Endometrial microvascular endothelial cells (primary cell): ENCODE measurements around the gene AMBP. TPM values are rescaled to one million over a fixed set of nuclear protein-coding genes. Genes with fewer than 3 reads are reported as not detected.

Experiments
- in situ Hi-C: cut with HindIII; loops from 2 replicates; pipeline ENCODE4 v1.10.0; 2017; ENCODE audit warnings: low sequenced_read_pairs, low pct_unique_long_range_greater_than_20kb; ENCODE audit errors: inconsistent ontology term
- total RNA-seq: library from RNA; depleted of rRNA; stranded (reverse); fragments of >200 nt; gene quantifications from one replicate; pipeline ENCODE4 v1.2.3, GENCODE V29; 2015; ENCODE audit errors: inconsistent ontology term

AMBP gene
- total RNA-seq, 1 donor from 2014 or later = not detected

DNA sequence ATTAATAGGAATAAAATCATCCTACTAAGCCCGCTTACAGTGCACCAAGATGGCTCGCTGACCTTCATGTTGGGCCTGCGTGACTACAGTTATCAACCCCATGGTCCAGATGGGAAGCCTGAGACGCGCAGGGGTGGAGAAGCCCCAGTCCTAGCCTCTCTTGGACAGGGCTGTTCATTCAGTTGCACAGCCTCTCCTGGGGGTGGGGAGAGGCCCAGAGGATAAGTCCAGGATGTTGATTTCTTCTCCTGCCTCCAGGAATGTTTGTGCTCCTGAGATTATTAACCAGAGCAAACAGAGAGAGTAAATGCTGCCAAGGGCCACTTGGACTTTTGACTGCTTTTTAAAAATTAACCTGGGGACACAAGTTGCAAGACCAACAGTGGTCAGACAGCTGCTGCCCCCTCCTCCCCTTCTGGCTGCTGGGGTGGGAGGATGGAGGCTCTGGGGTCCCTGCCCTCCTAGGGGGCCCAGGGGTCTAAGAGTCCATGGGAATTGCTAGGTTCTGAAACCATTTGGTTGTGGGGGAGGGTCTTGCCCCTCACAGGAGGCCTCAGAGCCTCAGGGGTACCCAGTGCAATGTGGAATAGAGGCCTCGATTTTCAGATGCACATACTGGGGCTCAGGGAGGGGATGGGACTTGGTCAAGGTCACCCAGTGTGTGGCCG is 2.8 kb upstream of the AMBP start:
- in situ Hi-C loops = no loop called here

DNA sequence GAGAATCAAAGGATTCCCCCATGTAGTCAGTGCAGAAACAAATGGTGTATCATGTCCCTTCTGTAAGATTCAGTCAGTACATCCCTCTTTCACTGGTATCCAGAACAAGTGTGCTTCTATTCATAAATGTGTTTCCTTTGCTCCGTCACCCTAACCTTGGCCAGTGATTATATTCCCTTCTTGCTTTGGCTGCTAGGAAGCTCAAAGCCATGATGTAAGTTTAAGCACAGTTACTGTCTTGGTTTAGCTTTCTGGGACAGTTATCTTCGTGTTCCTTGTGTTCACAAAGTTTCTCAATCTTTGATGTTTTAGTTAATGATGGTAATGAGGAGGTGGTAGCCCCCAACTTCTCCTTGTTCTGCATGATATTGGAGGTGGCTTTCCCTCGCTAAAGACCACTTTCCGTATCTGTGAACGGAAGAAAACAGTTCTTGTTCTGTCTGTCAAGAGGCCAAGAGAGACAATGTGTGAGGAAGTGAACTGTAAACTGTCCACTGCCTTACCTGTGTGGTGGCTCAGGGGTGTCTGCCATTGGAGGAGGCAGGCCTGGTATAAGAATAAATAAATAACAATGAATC is 2.2 kb upstream of the AMBP start:
- in situ Hi-C loops = no loop called here

DNA sequence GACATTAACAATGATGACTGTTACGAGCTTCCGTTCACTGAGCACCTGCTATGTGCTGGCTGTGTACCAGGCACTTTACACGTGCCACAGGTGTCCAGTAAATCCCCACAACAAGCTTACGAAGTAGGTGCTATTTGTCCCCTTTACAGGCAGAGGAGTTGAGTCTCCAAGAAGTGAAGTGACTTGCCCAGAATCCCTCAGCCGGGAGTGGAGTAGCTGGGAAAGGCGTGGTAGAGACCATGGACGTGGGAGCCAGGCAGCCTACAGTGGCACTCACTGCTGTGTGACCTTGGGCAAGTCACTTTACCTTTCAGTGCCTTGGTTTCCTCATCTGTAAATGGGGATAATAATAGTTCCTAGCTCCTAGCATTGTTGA is 669 bp upstream of the AMBP start:
- in situ Hi-C loops = no loop called here

DNA sequence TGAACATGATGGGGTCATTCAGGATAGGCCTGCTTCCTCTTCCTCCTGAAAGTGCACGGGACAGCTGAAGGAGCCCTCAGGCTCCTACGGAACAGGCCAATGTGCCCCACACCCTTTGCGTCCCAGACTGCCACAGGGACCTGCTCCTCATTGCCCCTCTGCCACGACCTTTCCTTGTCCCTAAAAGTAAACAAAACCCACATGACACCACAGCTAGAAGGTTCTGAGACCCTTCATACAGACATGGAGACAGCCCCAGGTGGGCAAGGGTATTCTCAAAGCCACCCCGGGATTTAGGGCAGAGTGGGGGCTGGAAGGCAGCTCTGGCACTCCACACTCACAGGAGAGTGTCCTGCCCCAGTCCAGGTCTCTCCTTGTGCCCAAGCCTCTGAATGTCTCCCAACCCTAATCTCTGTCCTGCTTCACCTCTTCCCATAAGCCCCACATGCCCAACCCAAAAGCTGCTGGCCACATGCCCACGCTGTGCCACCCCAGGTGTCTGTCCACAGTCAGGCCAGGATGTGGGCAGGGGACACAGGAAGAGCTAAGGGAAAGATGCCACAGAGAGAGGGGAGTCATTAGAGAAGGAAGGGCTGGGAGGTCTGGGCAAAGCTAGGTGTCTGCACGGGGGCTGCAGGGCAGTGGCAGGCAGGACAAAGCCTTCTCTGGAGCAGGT is 800 bp downstream of the AMBP start:
- in situ Hi-C loops = no loop called here

DNA sequence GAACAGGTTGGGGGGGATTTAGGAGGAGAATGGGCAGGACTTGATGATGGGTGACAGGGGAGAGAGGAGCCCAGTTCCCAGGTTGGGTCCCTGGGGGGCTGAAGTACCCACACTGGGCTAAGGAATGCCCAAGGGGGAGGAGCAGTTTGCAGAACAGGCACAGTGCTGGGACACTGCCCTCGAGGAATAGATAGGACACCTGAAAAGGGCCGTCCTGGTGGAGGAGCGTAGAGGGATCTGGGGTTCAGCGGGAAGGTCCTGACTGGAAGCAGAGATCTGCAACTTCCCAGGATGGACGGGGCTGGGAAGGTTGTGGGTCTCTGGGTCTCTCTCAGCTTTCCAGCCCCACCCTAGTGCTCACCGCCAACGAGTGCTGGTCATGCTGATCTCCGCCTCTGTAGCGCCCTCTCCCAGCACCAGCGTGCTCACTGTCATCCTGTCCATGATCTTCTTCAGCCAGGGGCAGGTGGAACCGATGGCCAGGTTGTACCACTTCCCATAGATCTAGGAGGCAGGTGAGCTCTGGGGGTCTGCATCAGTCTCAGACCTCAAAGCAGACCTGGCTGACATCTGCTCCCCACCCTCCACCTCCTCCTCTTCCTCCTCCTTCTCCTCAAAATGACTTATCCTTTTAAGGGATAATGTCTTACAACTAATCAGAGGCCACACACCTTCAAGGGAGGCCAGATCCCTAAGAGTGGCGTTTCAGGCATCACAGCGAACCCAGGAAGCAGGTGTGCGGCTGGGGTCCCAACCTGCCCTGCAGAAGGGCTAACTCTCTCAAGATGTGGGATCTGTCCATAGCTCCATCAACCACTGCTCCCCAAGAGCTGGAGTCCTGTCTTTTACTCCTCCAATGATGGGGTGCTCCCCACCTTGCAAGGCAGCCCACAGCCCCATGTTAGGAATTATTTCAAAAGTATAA is 1.6 kb downstream of the AMBP start:
- in situ Hi-C loops = no loop called here

DNA sequence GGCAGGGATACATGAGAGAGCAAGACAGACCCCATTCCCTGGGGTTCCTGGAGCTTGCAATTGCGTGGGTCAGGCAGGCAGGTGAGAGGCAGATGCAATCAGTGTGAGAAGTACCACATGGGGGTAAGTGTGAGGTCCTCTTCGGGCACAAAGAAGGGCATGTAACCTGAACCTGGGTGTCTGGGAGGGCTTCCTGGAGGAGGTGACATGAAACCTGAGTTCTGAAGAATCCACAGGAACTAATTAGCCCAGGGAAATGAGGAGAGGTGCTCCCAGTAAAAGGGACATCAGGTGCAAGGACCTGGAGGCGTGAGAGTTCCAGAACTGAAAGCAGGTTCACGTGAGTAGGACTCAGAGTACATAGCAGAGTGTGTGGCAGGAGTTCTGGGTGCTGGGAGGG is 2.5 kb downstream of the AMBP start:
- in situ Hi-C loops = no loop called here

DNA sequence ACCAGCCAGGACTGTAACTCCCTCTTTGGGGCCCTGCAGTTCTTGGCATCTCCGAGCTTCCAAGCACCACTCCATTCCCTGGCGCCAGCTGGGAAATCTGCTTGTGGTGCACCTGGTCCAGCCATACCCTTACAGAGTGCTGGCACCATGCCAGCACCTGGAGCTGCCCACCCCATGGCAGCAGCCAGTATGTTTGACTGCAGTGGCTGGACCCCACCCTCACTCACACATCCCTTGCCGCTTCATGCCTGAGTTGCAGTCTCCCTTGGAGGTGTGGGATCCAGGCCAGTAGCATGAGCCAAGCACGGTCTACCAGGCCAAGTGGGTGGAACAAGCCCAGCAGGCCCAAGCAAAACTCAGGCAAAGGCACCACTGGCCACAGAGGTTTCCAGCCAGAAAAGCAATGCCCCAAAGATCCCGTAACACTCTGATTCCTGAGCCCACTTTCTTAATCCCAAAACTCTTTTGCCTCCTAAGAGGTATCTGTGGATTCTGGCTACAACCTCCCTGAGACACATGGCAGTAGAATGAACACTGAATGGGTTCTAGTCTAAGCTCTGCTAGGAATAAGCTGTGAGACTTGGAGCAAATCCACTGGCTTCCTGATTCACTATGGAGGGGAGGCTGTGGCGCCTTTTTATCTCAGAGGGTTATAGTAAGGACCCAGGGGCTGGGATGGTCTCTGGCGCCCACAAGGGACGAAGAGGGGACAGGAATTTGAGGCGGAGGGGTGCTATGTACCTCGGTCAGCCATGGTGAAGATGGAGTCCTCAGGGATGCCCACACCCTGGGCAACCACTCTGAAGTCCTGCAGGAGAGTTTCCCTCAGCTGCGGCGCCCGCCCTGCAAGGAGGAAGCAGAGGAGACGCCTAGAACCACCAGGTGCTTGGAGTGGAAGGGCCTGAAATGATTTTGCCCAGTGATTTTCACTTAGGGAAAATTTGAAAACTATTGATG is 5.6 kb downstream of the AMBP start:
- in situ Hi-C loops = no loop called here

DNA sequence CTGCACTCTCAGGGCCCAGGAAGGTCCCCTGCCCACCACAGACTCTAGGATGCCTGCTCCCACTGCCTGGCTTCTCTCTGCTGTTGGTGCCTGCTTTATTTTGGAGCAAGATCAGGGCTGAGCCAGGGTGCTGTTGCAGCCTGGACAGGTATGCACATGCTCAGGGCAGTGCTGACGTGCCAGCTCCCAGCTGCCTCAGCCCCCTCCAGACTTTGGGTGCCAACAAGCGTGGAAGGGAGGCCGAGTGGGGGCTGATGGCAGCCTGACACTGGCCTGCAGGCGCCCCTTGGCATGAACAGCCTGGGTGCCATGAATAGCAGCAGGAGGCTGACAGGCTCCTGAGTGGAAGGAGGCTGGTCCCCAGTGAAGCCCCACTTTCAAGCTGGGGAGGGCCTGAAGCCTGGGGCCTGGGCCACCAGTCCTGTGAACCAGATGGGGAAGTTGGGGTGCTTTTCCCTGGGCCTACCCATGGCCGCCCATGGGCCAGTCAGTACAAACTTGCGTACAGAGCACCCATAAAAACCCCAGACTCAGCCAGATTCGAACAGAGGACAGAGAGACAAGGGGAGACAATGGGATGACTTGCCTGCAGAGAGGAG is 6.8 kb downstream of the AMBP start:
- in situ Hi-C loops = no loop called here

DNA sequence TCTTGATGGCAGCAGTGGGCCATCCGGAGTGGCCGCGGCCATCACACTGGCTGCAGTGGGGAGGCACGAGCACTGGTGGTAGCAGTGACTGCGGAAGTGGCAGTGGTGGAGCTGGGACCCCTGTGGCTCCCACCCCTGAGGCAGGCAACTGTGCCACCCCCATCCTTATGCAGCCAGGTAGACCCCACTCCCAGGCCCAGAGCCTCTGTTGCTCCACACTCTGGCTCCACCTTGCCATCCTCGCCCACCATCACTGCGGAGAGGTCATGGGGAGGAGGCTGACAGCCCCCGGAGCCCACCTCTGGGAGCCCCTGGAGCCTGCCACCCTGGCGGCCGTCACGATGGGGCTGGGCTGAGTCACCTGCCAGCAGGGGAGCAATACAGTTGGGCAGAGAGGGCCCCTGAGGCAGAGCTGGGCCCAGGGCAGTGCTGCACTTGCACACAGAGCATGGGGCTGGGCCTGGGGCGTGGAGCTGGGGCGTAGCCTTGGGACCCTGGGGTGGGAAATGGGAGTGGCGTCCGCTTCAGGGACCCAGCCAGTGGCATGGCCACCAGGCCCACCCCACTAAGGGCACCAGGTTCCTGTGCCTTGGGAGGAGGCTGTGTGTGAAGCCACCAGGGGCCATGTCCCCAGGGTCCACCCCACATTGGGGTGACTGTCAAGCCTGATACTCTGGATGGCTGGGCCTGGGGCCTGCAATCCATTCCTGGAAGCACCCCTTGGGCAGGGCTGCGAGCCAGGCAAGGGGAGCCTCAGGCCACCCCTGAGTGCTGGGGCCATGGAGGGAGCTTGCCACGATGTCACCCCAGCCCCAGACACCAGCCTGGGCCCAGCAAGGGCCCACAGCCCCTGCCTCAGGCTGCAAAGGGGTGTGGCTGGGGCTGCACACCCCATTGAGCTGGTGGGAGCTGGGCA is 7.7 kb downstream of the AMBP start:
- in situ Hi-C loops = no loop called here

DNA sequence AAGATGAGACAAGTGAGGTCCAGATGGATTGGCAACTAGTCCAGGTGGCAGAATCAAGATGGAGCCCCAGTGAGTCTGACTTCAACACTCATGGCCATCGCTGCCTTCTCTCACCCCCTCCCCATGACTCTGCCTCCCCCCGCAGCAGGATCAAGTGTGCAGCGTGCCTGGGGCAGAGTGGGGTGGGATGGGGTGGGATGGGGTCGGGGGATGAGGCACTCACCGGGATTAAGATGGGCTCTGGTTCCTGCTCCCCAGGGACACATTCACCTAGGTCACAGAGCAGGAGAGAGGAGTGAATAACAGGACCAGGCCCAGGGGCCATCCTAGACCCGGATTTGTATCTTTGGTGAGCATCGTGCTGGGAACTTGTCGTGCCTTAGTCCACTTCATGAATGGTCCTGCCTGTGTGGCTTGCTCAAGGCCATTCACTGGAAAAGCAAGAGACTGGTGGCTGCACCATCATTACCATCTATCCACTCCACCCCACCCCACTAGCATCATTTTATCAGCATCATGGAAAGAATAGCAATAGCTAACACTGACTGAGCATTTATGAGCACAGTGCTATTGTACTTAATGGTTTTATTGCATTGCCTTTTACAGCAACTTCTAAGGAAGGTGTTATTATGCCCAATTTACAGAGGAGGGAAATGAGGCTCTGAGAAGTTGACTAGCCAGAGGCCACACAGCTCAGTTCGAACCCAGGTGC is 8.5 kb downstream of the AMBP start:
- in situ Hi-C loops = no loop called here

DNA sequence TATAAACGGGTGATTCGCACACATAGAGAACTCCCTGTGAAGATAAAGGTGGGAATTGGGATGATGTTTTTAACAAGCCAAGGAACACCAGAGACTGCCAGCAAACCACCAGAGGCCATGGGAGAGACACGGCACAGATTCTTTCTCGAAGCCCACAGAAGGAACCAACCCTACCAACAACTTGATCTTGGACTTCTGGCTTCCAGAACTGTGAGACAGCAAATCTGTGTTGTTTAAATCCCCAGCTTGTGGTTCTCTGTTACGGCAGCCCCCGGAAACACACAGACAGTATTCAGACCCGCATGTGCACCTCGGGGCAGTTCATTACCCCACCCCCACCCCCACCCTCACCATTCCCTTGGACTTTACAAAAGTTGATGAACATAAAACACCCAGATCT is 12.8 kb downstream of the AMBP start:
- in situ Hi-C loops = no loop called here

DNA sequence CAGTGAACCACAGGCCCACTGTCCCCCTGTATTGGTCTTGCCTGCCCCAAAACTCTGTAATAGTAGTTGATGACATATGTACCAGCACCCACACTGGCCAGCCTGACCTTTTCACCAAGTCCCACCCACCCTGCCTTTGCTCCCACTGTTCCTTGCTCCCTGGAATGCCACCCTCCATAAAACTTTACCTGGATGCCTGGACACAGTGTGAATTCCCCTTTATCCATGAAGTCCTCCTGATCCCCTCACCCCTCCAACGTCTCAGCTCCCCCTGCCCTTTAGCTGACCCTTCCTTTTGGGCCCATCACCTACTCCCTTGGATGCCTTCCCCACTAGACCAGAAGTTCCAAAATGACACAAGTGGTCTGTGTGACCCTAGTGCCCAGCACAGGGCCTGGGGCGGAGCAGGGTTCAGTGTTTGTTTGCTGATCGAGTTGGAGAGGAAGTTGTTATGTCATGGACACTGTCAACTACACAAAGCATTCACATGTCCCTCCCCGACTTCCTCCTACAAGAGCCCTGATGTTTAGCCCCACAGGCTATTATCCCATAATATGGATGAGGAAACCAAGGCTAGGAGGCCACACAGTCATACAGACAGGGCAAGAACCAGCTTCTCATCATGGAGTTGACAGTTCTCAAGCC is 16.1 kb downstream of the AMBP start:
- in situ Hi-C loops = no loop called here

DNA sequence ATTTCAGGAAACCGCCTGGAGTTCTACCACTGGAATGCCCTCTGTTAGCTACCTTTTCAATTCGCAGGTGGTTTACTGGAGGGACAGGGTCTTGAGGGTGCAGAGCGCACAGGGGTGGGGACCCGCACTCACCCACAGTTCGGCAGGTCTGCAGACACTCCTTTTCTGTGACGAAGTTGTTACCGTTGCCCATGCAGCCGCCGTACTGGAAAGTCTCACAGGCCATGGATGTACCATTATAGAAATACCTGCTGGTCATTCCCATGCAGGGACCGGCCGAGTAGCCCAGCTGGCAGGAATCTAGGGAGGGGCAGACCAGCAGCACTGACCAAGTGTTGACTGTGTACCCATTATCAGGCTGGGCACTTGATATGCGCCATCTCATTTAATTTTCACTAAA is 16.8 kb downstream of the AMBP start:
- in situ Hi-C loops = no loop called here

DNA sequence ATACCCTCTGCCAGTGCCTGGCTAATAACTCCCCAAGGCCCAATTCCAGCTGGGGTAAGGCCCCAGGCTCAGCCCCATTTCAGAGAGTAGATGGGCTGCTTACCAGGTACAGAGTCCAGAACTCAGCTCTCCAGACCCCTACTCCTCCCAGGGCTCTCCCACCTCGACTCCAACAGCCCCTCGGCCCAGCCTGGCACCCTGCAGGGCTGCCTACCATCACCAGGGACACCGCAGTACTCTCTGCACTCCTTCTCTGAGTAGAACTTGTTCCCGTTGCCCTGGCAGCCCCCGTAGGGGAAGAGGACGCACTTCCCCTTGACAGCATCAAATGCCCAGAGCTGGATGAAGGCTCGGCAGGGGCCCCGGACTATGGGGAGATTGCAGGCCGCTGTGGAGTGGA is 17.4 kb downstream of the AMBP start:
- in situ Hi-C loops = no loop called here

DNA sequence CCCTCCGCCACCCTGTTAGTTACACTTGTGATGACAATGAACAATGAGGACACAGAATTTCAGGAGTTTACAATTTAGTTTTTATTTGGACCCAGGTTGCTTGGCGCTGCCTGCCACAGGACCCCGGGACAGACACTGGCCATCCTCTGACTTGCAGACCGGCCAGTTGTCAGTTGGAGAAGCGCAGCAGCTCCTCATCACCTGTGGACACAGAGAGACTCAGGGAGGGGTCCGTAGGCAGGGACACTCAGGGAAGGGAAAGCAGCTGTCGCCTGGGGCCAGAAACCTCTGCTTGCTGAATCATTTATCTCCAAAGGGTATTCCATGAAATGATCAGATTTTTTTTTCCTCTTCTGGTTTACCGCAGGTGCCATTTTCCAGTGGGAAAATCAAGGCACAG is 18.0 kb downstream of the AMBP start:
- in situ Hi-C loops = no loop called here
